Brain microvascular endothelial cell (primary cell): Measurements from ENCODE around the gene CARNS1.
A peak's percentile ranks its signal among the peaks of the same experiment; 100 is the strongest.
"Not testable (repeated sequence)": the region's sequence is repeated elsewhere in the genome, so short reads cannot be mapped to it uniquely, and the experiment has no call there.

Experiments used
- DNase-seq: peaks from one replicate; pipeline ENCODE4 v3.0.0-alpha.2; 2020
- H3K27ac ChIP-seq: fragments of 250-450 bp; sonication (Bioruptor Pico); 2 replicates; pipeline ENCODE4 v1.5.1; 2020; ENCODE audit warnings: mild to moderate bottlenecking, moderate library complexity
- H3K27me3 ChIP-seq: fragments of 250-450 bp; sonication (Bioruptor Pico); replicated peaks from 2 replicates; pipeline ENCODE4 v1.5.1; 2020; ENCODE audit warnings: mild to moderate bottlenecking
- H3K36me3 ChIP-seq: fragments of 250-450 bp; sonication (Bioruptor Pico); replicated peaks from 2 replicates; pipeline ENCODE4 v1.5.1; 2020; ENCODE audit warnings: mild to moderate bottlenecking
- H3K4me3 ChIP-seq: 2 replicates; pipeline ENCODE4 v1.5.1; 2011; ENCODE audit warnings: low read depth, mild to moderate bottlenecking, control low read depth, low read length, moderate library complexity
- CTCF ChIP-seq: IDR thresholded peaks from 2 replicates; pipeline ENCODE4 v1.5.1; 2011; ENCODE audit warnings: low read depth, mild to moderate bottlenecking, moderate library complexity, low read length, control low read depth, inconsistent platforms; ENCODE audit errors: missing control alignments
- in situ Hi-C: cut with HindIII; loops from 2 replicates; pipeline ENCODE4 v1.10.0; 2017; ENCODE audit warnings: low sequenced_read_pairs, low pct_ligation_motif_present

Gene CARNS1

GRCh38 chr11:67401495-67402191 is 13.8 kb upstream of the CARNS1 start, which contains the start of gene PPP1CA:
TSS of gene PPP1CA (minus strand) at chr11:67401858. CDS start at chr11:67401782, 76 bp downstream.
- H3K27me3 ChIP-seq = no peaks in the 10 kb centered on the region
- H3K27ac ChIP-seq = peak within 1 kb of the TSS; percentile 80
- TF ChIP-seq CTCF = peak; percentile 23
- in situ Hi-C loops = no loop called here
- peak within 1 kb of the TSS; percentile 85 for H3K4me3 ChIP-seq
- DNase-seq = peak; percentile 69
- H3K36me3 ChIP-seq = peaks cover 31% of the 10 kb centered on the region

GRCh38 chr11:67402192-67402839 is 13.2 kb upstream of the CARNS1 start:
- peak overlapping the region; percentile 43 for H3K4me3 ChIP-seq
- peaks cover 28% of the 10 kb centered on the region for H3K36me3 ChIP-seq
- in situ Hi-C loops, H3K27me3 ChIP-seq, DNase-seq: not testable (repeated sequence)
- peak overlapping the region; percentile 60 for H3K27ac ChIP-seq

- in situ Hi-C loops, DNase-seq, H3K27ac ChIP-seq, H3K4me3 ChIP-seq, H3K27me3 ChIP-seq: not testable (repeated sequence)
- H3K36me3 ChIP-seq = peaks cover 21% of the 10 kb centered on the region
Measured at GRCh38 chr11:67403085-67403484, 12.4 kb upstream of the CARNS1 start.

- DNase-seq = no peak
- in situ Hi-C loops = no loop called here
- no peak for TF ChIP-seq CTCF
- Histone ChIP-seq H3K36me3 (peaks cover 8% of the 10 kb centered on the region), H3K4me3 (no peak overlapping the region), H3K27ac (no peak overlapping the region), H3K27me3 (no peaks in the 10 kb centered on the region)
Measured at GRCh38 chr11:67404515-67405195, 10.8 kb upstream of the CARNS1 start.

GRCh38 chr11:67405196-67405567 is 10.3 kb upstream of the CARNS1 start:
- peaks cover 5% of the 10 kb centered on the region for H3K36me3 ChIP-seq
- DNase-seq = no peak
- H3K27me3 ChIP-seq = no peaks in the 10 kb centered on the region
- H3K27ac ChIP-seq = no peak overlapping the region
- in situ Hi-C loops = no loop called here
- H3K4me3 ChIP-seq = no peak overlapping the region
- no peak for TF ChIP-seq CTCF

GRCh38 chr11:67405688-67406339 is 9.7 kb upstream of the CARNS1 start:
- TF ChIP-seq CTCF = no peak
- DNase-seq = no peak
- Histone ChIP-seq H3K27me3 (no peaks in the 10 kb centered on the region), H3K36me3 (no peaks in the 10 kb centered on the region), H3K27ac (no peak overlapping the region), H3K4me3 (no peak overlapping the region)
- in situ Hi-C loops = no loop called here
